HG03460 (cell line): Measurements from ENCODE around the gene DNAH11.
"Not testable (repeated sequence)": the region's sequence is repeated elsewhere in the genome, so short reads cannot be mapped to it uniquely, and the experiment has no call there.

Experiments
- ATAC-seq: cut with Tn5 transposase; IDR thresholded peaks from one replicate; pipeline ENCODE4 v1.9.1; 2021; ENCODE audit not compliant: unreplicated experiment

Gene DNAH11

GRCh38 chr7:21883501-21883900 lies 340.7 kb downstream of the DNAH11 start:
- ATAC-seq, result not testable (repeated sequence)

- no peak for ATAC-seq
These were observed 341.7 kb downstream of the DNAH11 start for GRCh38 chr7:21884496-21884895.

GRCh38 chr7:21886396-21886795 lies 343.6 kb downstream of the DNAH11 start:
- no peak for ATAC-seq

GRCh38 chr7:21887353-21887752 lies 344.5 kb downstream of the DNAH11 start:
- ATAC-seq, result no peak

- no peak for ATAC-seq
These were observed 344.9 kb downstream of the DNAH11 start for GRCh38 chr7:21887779-21888178.

GRCh38 chr7:21891291-21891690 lies 348.5 kb downstream of the DNAH11 start:
- no peak for ATAC-seq

DNA sequence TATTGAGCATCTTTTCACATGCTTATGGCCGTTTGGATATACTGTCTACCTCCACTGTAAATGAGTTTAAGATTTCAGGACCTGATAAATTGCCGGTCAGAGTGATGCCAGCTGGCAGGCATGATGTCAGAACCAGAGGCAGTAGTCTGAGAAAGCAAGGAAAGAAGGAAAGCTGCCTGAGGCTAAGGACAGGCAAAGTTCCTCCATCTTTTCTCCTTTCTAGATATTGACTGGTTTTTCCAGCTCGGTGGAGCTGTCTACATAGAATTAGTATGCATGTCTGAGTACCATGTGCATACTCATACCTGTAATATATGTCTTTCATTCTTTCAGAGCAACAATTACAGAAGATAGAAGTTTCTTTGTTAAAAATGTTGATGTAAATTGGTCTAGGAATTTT lies 350.6 kb downstream of the DNAH11 start:
- no peak for ATAC-seq

GRCh38 chr7:21898265-21898930 lies 355.6 kb downstream of the DNAH11 start:
- ATAC-seq, result peak; percentile 95

DNA sequence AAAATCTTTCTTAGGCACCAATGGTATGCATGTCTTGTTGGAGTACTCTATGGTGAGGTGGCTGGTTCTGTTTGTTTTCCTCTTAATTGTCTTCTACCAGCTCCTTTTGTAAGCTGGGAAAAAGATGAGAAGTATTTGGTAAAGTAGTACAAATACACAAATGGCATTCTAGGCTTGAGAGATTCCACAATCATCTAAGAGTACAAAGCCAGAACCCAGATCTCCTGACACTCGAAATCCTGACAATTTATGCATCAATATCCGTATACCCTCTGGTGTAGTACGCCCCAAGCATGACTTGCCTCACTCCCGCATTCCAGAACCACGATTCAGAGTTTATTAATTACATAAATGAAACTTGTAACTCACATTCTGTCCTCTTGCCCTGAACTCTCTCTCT lies 359.4 kb downstream of the DNAH11 start:
- no peak for ATAC-seq

- no peak for ATAC-seq
These were observed 360.4 kb downstream of the DNAH11 start for GRCh38 chr7:21903020-21903786.

DNA sequence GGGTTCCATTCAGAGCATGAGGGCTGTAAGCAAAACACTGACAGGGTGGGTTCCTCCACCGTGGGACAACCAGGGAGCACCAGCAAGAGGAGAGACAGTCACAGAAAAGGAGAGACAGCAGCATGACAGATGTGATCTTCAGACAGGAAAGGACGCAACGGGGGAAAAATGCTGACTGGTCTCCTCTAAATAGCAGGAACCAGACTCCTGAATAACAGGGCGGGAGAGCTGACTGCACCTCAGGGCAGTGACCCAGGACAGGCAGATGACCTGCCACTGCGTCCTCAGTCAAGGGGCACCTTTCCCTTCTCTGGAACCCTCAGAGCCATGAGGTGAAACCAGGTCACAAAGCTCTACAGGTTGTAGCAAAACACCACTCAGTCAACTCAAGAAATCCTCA lies 365.9 kb downstream of the DNAH11 start:
- no peak for ATAC-seq

GRCh38 chr7:21910253-21910652 lies 367.4 kb downstream of the DNAH11 start:
- no peak for ATAC-seq

DNA sequence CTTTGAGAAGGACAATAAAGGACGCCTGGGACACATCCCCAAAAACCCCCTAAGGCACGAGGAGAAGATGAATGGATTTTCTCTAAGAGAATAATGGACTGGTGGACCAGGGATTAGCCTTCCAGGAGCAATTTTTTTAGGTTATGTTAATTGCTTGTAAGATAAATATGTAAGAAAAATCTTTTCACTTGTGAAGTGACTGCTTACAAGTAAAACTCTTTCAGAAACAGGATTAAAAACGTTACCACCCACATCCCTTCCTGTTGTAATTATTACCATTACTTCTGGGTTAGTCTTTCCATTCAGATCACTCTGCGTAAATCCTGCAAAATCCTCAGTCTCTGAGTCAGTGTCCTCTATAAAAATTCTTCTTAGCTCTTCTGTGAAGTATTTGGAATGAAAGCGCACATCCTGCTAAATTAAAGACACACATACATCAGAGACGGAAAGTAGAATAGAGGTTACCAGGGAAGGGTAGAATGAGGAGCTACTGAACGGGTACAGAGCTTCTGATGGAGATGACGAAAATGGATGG lies 368.6 kb downstream of the DNAH11 start:
- ATAC-seq, result no peak

GRCh38 chr7:21912305-21912704 lies 369.5 kb downstream of the DNAH11 start:
- ATAC-seq, result no peak

- no peak for ATAC-seq
These were observed 370.3 kb downstream of the DNAH11 start for GRCh38 chr7:21912931-21913780.

DNA sequence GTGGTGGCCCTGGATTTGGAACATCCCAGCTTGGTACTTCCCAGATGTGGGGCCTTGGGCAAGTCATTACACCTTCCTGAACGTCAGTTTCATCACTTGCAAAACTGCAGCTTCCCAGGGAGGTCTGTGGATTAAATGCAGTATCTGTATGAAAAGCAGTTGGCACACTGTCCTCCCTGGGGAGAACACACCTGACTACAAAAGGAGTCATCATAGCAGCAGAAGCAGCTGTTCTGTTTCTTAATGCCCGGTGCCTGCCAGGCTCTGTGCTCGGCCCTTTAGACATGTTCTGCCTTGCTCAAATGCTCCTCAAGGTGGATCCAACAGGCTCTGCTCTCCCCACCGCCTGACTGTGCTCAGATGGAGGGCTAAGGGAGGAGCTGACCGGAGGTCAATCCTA lies 371.8 kb downstream of the DNAH11 start:
- ATAC-seq, result no peak

- no peak for ATAC-seq
These were observed 372.3 kb downstream of the DNAH11 start for GRCh38 chr7:21915140-21915539.

DNA sequence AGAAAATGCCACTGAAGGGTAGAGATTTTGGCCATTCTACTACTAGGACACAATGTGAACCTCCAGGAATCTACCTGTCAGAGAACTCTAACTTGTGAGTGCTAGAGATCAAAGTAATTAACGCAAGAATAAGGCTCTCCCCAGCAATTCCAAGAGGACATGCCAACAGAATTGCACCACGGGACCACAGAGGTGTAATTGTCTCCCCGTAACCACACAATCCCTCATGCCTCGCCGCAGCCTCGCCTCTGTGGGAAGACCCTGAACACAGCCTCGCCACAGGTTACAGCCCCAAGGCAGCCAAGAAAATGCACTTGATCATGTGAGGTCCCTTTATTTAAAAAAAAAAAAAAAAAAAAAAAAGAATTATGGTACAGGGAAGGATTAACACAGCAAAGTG lies 373.3 kb downstream of the DNAH11 start:
- no peak for ATAC-seq

GRCh38 chr7:21916629-21917028 lies 373.8 kb downstream of the DNAH11 start:
- no peak for ATAC-seq

DNA sequence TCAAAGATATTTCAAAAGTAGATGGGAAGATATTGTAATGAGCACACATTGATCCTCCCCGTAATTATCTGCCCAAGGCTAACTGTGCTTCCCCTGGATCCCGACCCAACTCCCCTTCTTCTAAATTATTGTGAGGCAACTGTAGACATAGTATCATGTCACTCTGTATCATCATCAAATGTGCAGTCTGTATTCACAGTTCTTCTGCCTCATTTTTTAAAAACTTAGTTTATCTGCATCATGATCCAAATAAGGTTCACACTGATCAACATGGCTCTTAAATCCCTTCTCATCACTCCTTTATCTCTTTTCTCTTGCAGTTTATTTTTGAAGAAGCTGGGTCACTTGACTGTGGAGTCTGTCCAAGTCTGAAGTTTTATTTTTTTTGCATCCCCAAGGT lies 375.4 kb downstream of the DNAH11 start:
- no peak for ATAC-seq

- ATAC-seq, result no peak
These were observed 378.1 kb downstream of the DNAH11 start for GRCh38 chr7:21920936-21921335.
